ENCODE data around the gene FBN2. TPM values are rescaled to one million over a fixed set of nuclear protein-coding genes. Genes with fewer than 3 reads are reported as not detected.

Gene FBN2
- total RNA-seq, 4 donors from 2014 or later: 5.3 to 19.4 (median 7.5) TPM

DNA sequence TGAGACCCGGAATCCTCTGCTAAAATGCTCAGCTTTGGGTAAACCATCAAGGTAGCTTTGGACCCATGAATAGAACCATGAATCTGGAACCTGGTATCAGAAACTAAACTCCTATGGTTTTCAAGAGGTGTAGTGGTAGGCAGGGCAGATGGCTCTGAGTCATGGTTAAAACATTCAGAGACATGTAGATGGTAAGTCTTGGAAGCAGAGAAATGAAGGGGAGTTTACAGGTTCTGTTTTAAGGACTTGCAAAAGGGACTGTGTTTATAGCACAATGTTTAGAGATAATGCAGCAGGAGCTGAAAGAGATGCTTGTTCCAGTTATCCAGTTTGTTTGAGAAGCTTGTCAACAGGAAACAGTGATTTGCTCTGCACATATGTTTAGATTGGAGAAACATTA lies 36.0 kb upstream of the FBN2 start:
- H3K9me3 ChIP-seq: no peaks in the 10 kb centered on the region
- 83 to 100% methylated on average over 1 of the region's 1 CpG for WGBS, 2 donors (ENCODE audit: low coverage in 1 of 2)
- H3K27me3 ChIP-seq: no peaks in the 10 kb centered on the region
- H3K4me3 ChIP-seq: no peak overlapping the region
- no peak overlapping the region for H3K27ac ChIP-seq
- no peaks in the 10 kb centered on the region for H3K36me3 ChIP-seq
- TF ChIP-seq POLR2AphosphoS5 (IDR thresholded peaks at IDR 0.05): no peak
- TF ChIP-seq, protein P1, sequence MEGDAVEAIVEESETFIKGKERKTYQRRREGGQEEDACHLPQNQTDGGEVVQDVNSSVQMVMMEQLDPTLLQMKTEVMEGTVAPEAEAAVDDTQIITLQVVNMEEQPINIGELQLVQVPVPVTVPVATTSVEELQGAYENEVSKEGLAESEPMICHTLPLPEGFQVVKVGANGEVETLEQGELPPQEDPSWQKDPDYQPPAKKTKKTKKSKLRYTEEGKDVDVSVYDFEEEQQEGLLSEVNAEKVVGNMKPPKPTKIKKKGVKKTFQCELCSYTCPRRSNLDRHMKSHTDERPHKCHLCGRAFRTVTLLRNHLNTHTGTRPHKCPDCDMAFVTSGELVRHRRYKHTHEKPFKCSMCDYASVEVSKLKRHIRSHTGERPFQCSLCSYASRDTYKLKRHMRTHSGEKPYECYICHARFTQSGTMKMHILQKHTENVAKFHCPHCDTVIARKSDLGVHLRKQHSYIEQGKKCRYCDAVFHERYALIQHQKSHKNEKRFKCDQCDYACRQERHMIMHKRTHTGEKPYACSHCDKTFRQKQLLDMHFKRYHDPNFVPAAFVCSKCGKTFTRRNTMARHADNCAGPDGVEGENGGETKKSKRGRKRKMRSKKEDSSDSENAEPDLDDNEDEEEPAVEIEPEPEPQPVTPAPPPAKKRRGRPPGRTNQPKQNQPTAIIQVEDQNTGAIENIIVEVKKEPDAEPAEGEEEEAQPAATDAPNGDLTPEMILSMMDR (IDR thresholded peaks at IDR 0.05): no peak
- TF ChIP-seq EP300 (IDR thresholded peaks at IDR 0.05): no peak
- TF ChIP-seq POLR2A (IDR thresholded peaks at IDR 0.05): no peak
- H3K4me1 ChIP-seq: no peaks in the 10 kb centered on the region
- no peak for ATAC-seq

DNA sequence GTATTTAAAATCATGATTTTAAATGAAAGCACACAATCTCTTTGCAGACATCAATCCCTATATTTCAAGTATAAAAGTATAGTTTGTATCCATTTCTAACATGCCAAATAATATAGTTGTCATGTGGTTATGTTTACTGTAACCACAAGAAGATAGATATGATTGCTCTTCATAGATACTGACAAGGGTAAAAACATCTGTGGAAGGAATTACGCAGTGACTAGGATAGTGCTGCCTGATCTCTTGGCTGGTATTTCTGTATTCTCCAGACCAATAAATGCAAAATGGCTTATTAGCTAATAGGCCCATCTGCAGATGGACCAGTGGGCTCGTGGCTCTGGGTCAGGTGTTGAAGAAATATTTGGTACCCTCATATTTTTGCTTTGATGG lies 34.9 kb upstream of the FBN2 start:
- ATAC-seq: no peak
- Histone ChIP-seq H3K4me1 (no peaks in the 10 kb centered on the region), H3K4me3 (no peak overlapping the region), H3K9me3 (no peaks in the 10 kb centered on the region), H3K36me3 (no peaks in the 10 kb centered on the region), H3K27ac (no peak overlapping the region), H3K27me3 (no peaks in the 10 kb centered on the region)
- TF ChIP-seq, protein P1 (IDR thresholded peaks at IDR 0.05): no peak
- TF ChIP-seq POLR2AphosphoS5 (IDR thresholded peaks at IDR 0.05): no peak
- no peak for TF ChIP-seq POLR2A (IDR thresholded peaks at IDR 0.05)
- no peak for TF ChIP-seq EP300 (IDR thresholded peaks at IDR 0.05)
- 80 to 88% methylated on average over 2 of the region's 2 CpGs for WGBS, 2 donors (ENCODE audit: low coverage in 1 of 2)

DNA sequence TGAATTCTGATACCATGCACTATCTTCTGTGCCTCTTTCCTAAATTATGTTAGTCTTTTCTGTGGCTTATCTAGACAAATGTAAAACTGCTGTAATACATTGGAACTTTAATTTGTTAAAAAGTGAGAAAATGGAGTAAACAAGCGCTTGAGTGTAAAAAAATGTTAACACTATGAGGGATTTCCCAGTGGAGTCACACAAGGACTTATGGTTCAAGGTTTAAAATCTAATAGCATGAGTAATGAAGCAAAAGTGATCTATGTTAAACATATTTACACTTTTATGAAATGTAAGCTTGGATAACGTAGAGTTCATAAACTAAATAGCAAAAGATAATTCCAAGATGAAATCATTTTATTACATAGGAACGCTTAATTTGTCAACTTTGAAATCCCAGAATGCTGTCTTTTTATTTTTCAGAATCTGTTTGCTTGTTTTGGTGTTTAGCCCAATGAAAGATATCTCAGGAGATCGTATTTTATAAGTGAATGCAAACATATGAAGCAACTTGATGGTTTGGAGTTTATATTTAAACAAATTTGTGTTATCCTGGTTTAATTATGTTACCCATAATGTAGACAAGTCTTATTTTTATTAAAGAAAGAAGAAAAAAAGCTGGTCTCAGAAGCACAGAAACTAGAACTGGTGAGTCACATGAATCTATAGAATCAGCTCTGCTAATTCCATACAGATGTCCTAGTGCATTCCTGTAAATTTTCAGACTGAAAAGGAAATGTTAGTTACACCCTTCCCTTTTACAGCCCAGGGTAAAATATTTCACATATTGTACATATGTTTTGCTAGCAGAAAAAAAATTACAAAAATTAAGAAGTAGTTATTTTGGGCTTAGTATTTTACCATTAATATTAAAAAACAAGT lies 34.2 kb upstream of the FBN2 start:
- Histone ChIP-seq H3K36me3 (no peaks in the 10 kb centered on the region), H3K9me3 (no peaks in the 10 kb centered on the region), H3K4me1 (no peaks in the 10 kb centered on the region), H3K27ac (no peak overlapping the region), H3K4me3 (no peak overlapping the region), H3K27me3 (no peaks in the 10 kb centered on the region)
- no peak for ATAC-seq
- WGBS, 2 donors (ENCODE audit: low coverage in 1 of 2): 69 to 91% methylated on average over 4 of the region's 4 CpGs
- TF ChIP-seq POLR2AphosphoS5 (IDR thresholded peaks at IDR 0.05): no peak
- TF ChIP-seq POLR2A (IDR thresholded peaks at IDR 0.05): no peak
- no peak for TF ChIP-seq EP300 (IDR thresholded peaks at IDR 0.05)

DNA sequence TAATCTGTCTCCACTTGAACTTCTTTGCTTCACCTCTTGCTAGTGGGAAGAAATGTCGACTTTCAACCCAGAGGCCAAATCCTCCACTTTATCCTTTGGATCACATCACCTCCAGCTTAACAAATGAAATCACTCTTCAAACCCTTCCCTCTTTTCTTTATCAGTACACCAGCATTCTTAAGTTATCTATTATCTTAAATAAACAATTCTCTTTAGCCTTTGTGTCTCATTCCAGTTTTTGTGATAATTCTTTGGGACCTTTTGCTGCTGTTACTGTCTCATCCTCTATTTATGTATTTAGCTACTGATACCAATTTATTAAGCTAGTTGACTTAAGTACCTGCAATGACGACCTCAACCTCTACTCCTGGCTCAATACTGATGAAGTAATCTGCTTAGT lies 28.1 kb upstream of the FBN2 start:
- TF ChIP-seq POLR2AphosphoS5 (IDR thresholded peaks at IDR 0.05) (no peak), POLR2A (IDR thresholded peaks at IDR 0.05) (no peak), EP300 (IDR thresholded peaks at IDR 0.05) (no peak)
- TF ChIP-seq, protein P1 (IDR thresholded peaks at IDR 0.05): no peak
- H3K36me3 ChIP-seq: no peaks in the 10 kb centered on the region
- no peaks in the 10 kb centered on the region for H3K4me1 ChIP-seq
- 63 to 76% methylated on average over 2 of the region's 2 CpGs for WGBS, 2 donors (ENCODE audit: low coverage in 1 of 2)
- ATAC-seq: no peak
- no peak overlapping the region for H3K4me3 ChIP-seq
- no peaks in the 10 kb centered on the region for H3K9me3 ChIP-seq
- H3K27me3 ChIP-seq: no peaks in the 10 kb centered on the region
- no peak overlapping the region for H3K27ac ChIP-seq

DNA sequence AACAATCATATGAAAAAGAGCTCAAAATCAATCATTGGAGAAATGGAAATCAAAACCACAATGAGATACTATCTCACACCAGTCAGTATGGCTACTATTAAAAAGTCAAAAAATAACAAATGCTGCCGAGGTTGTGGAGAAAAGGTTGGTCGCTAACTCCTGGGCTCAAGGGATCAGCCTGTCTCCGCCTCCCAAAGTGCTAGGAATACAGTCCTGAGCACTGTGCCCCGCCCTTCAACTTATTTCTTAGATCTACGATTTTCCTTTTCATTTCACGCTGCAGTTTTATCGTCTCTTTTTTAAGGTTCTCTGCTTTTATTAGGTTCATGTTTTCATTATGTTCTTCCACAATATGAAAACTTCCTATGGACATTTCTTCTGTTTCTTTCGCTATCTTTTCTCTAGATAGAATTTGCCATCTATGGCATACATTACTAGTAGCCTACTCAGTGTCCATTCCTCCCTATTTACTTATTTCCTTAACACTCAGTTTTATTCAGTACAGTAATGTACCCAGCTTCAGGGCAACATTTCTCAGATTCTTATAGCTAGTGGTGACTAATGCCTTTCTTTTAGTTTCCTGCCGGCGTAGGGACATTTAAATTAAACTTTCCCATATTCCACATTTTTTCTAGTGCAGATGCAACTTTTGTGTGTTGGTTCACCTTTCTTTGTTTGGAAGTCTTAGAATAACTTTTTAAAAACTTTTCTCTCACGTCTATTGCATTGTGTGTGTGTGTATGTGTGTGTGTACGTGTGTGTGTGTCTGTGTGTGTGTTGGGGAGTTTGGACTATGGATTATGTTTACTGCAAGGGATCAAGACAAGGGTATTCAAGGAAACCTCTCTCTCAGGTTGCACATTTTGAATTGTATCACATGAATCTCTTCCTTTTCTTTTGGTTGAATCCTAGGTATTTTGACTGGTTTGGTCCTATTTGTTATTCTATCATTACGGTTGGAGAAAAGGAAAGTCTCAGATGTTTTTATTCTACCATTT lies 21.6 kb upstream of the FBN2 start:
- peaks cover 0 to 5% (median 0%) of the 10 kb centered on the region in 3 donors for H3K9me3 ChIP-seq
- H3K4me1 ChIP-seq: no peaks in the 10 kb centered on the region
- WGBS, 2 donors (ENCODE audit: low coverage in 1 of 2): 86 to 89% methylated on average over 13 of the region's 13 CpGs
- no peak overlapping the region for H3K27ac ChIP-seq
- no peaks in the 10 kb centered on the region for H3K27me3 ChIP-seq
- no peak for TF ChIP-seq POLR2AphosphoS5 (IDR thresholded peaks at IDR 0.05)
- TF ChIP-seq EP300 (IDR thresholded peaks at IDR 0.05): no peak
- TF ChIP-seq, protein P1 (IDR thresholded peaks at IDR 0.05): no peak
- TF ChIP-seq POLR2A (IDR thresholded peaks at IDR 0.05): no peak
- no peaks in the 10 kb centered on the region for H3K36me3 ChIP-seq
- no peak overlapping the region for H3K4me3 ChIP-seq
- ATAC-seq: no peak
